GM12874 (cell line): Measurements from ENCODE around the gene BACH2.

ENCODE experiments used
- CTCF ChIP-seq: IDR thresholded peaks from 2 replicates; pipeline ENCODE4 v1.5.1; 2011; ENCODE audit warnings: low read depth, mild to moderate bottlenecking, control low read depth, low read length, moderate library complexity; ENCODE audit not compliant: insufficient read depth

Gene BACH2

GRCh38 chr6:90097356-90097755 is 199.3 kb downstream of the BACH2 start:
- TF ChIP-seq CTCF, result no peak

DNA sequence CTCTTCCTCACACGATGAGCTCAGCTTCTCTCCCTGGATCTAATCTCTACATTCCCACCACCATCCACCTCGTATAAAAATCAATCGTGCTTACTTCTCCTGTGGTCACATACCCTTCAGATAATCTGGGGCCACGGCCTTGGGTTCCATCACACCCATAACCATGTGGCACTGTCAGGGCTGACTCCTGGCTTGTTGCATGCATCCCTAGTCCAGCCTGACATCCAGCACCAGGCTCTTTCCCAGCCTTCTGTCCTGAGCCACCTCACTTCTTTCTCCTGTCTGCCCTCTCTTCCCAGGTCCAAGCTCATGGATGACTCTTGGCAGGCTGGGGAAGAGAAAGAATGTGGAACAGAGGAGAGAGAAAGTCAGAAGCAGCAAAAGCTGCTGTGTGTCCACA is 199.8 kb downstream of the BACH2 start:
- no peak for TF ChIP-seq CTCF

DNA sequence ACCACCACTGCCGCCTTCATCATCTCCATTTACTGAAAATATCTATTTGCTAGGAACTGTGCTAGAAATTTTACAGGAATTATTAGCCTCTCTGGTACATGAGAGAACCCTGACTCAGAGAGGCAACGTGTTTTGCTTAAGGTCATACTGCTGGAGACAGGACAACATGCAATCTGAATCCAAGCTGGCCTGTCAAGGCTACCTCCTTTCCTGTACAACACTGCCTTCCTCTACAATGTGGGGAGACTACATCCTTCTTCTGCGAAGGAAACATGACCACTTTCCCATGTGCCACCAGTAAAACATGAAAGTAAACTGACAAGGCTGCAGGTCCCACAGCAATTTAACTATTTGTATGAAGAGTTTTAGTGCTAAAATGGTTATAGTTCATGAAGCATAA is 200.9 kb downstream of the BACH2 start:
- no peak for TF ChIP-seq CTCF

DNA sequence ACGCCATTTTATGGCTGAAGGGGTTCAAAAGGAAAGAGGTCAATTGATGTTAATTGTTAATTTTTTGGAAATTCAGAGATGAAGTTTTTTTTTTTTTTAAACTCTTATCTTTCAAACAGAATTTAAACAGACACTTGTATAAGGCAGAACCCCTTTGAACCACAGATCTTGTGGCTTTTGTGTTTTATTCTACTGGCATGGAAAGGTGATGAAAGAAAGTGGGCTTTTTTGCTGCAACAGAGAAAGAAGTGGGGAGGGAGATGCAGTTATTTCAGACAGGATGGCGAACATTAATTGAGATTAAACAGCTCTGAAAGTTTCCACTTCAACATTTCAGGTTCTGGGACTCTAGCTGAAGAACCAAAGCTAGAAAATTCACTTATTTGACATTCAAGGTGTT is 201.5 kb downstream of the BACH2 start:
- TF ChIP-seq CTCF, result no peak

DNA sequence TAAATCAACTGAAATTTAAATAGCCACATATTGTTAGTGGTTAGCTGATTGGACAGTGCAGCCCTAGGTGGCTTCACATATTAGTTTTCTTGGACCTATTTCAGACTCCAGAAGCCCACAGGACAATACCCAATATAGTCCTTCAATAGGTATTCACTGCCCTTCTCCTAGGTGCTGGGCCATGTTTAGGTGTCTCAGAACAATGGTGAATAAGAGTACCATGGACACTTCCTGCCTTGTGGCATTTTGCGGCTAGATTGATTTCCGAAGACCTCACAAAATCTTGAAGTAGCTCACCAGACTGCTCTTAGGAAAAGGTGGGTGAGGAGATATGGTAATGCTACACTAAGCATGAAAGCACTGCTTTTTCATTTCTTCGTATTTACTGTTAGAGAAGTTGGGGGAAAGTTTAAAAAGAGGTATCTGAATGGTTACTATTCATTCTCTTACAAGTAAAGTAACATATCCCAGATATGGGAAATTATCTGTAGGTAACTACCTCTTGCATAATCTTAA is 203.0 kb downstream of the BACH2 start:
- no peak for TF ChIP-seq CTCF

- TF ChIP-seq CTCF, result no peak
Observed at GRCh38 chr6:90090866-90091265, 205.8 kb downstream of the BACH2 start.

GRCh38 chr6:90088009-90088408 is 208.6 kb downstream of the BACH2 start:
- no peak for TF ChIP-seq CTCF
